Measurements from ENCODE around the gene SEPSECS.

The SEPSECS gene

DNA sequence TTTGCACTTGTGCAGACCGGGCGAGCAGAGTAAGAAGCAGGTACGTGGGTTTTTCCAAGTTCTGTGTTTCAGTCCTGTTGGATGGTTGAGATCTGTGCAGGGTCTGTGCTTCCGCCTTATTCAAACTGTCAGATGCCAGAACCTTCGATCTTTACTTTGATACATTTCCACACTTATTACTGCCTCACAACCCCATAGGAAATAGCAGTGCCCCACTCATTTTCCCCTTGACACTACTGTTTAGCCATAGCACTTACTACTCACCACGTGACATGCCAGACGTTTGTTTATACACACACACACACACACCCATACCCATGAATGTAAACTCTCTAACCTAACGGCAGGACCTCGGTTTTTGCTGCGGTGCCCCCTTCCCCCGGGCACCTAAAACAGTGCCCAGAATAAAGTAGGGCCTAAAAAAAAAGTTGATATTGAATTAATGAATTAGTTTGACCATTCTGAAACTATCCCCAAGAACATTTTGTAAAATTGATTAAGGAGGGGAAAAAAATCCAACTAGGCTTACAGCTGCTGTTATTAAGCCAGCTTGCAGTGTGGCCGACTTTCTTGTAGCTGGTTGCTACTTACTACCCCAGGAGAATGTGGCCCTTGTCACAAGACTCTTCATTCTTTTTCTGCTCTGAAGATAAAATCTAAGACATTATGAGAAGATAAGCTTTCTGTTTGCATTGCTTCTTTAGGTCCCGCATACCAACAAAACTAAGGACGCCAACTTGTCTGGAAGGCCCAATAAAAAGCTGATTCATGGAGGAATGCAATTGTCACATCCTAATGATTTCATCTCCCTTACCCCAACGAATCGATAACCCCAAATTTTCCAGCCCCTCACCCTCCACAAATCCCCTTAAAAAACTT is 704 bp upstream of the SEPSECS start:
- DNase-seq (ENCODE audit: low spot score), result no peak
- in situ Hi-C loops (cut with MboI; ENCODE audit: low pct_unique_long_range_greater_than_20kb, low sequenced_read_pairs, unreplicated experiment), result no loop called here
- TF ChIP-seq, protein P1, sequence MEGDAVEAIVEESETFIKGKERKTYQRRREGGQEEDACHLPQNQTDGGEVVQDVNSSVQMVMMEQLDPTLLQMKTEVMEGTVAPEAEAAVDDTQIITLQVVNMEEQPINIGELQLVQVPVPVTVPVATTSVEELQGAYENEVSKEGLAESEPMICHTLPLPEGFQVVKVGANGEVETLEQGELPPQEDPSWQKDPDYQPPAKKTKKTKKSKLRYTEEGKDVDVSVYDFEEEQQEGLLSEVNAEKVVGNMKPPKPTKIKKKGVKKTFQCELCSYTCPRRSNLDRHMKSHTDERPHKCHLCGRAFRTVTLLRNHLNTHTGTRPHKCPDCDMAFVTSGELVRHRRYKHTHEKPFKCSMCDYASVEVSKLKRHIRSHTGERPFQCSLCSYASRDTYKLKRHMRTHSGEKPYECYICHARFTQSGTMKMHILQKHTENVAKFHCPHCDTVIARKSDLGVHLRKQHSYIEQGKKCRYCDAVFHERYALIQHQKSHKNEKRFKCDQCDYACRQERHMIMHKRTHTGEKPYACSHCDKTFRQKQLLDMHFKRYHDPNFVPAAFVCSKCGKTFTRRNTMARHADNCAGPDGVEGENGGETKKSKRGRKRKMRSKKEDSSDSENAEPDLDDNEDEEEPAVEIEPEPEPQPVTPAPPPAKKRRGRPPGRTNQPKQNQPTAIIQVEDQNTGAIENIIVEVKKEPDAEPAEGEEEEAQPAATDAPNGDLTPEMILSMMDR (IDR thresholded peaks at IDR 0.05; ENCODE audit: extremely low read depth, insufficient read depth, missing control alignments), result no peak

GRCh38 chr4:25158817-25159216 is 1.4 kb downstream of the SEPSECS start:
- in situ Hi-C loops (cut with MboI; ENCODE audit: low pct_unique_long_range_greater_than_20kb, low sequenced_read_pairs, unreplicated experiment), result no loop called here
- DNase-seq (ENCODE audit: low spot score), result no peak
- TF ChIP-seq, protein P1 (IDR thresholded peaks at IDR 0.05; ENCODE audit: extremely low read depth, insufficient read depth, missing control alignments), result no peak

DNA sequence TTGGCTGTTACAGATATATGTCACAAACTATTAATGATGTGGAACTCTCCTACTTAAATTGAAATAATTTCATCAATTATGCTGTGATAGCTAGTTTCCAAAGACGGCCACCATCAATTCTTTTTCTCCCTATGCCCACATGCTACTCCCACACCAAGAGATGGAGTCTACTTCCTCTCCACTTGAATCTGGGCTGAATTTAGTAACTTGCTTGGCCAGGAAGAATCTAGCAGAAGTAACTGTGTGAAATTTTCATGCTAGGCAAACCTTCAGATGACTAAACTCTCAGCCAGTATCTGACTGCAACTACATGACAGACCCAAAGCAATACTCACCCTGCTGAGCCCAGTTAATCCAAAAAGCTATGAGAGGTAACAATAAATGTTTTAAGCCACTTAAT is 3.2 kb downstream of the SEPSECS start:
- DNase-seq (ENCODE audit: low spot score), result no peak
- TF ChIP-seq, protein P1 (IDR thresholded peaks at IDR 0.05; ENCODE audit: extremely low read depth, insufficient read depth, missing control alignments), result no peak
- in situ Hi-C loops (cut with MboI; ENCODE audit: low pct_unique_long_range_greater_than_20kb, low sequenced_read_pairs, unreplicated experiment), result no loop called here

DNA sequence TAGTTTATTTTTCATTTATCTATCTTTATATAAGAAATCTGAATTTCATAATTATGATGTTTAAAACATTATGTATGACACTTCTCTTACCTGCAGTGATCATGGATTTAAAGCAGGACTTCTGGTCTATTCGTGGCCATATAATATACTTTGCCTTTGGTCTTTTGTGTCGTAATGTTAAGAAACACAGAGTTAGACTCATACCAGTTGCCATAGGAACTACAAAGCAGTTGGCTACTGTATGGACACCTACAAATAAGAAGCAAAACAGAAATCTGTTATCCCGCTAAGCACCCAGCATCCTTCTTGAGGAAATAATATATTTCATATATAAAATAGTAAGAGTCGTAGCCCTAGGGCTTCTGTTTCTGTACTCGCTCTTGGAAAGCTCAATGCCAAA is 4.3 kb downstream of the SEPSECS start:
- TF ChIP-seq, protein P1 (IDR thresholded peaks at IDR 0.05; ENCODE audit: extremely low read depth, insufficient read depth, missing control alignments), result no peak
- no peak for DNase-seq (ENCODE audit: low spot score)
- in situ Hi-C loops (cut with MboI; ENCODE audit: low pct_unique_long_range_greater_than_20kb, low sequenced_read_pairs, unreplicated experiment), result no loop called here

- TF ChIP-seq, protein P1 (IDR thresholded peaks at IDR 0.05; ENCODE audit: extremely low read depth, insufficient read depth, missing control alignments), result no peak
- DNase-seq (ENCODE audit: low spot score), result no peak
- in situ Hi-C loops (cut with MboI; ENCODE audit: low pct_unique_long_range_greater_than_20kb, low sequenced_read_pairs, unreplicated experiment), result no loop called here
These were observed 5.5 kb downstream of the SEPSECS start for GRCh38 chr4:25154594-25155265.

DNA sequence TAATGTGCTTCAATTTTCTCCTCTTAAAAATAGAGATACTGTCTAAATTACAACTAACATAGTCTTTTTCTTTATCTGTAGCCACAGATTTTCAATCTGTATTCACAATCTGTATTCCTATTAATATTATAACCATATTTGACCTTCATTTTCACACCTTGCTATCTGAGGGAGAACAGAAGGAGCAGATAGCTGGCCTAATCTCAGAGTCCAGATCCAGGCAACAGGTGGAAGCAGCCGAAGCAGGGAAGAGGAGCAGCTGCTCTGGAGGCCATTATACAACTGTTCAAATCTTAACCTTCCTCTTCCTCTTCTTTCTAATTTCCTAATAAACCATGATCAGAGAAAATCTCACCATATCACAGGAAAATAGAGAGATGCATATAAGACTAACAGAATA is 14.2 kb downstream of the SEPSECS start:
- TF ChIP-seq, protein P1 (IDR thresholded peaks at IDR 0.05; ENCODE audit: extremely low read depth, insufficient read depth, missing control alignments), result no peak
- no peak for DNase-seq (ENCODE audit: low spot score)
- in situ Hi-C loops (cut with MboI; ENCODE audit: low pct_unique_long_range_greater_than_20kb, low sequenced_read_pairs, unreplicated experiment), result no loop called here

All from GM13977 (cell line).